NCI-H2029 (cell line): ENCODE data around the gene ACRV1.
A peak's percentile ranks its signal among the peaks of the same experiment; 100 is the strongest.

Experiments
- DNase-seq: peaks from one replicate; lab custom pipeline; 2025; lab: John Stamatoyannopoulos, UW

ACRV1 gene

GRCh38 chr11:125649465-125650166, 31.0 kb downstream of the ACRV1 start:
- DNase-seq: no peak

GRCh38 chr11:125645871-125646270, 34.8 kb downstream of the ACRV1 start:
- DNase-seq: no peak

DNA sequence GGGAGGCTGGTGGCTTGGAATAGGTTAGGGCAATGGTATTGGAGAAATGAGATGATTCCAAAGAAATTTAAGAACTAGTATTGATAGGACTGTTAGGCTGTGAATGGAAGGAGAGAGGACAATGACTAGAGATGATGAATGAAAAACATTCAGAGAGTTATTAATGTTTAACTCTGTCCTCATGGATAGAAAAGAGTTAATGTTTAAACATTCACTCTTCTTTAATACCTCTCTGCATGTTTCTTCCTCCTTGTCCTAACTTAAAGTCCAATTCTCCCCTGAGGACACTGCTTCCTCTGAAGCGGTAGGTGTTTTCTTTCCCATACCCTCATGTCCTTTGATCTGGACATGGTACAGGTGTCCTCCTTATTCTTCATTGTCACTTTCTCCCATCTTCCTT, 42.3 kb downstream of the ACRV1 start:
- DNase-seq: no peak

DNA sequence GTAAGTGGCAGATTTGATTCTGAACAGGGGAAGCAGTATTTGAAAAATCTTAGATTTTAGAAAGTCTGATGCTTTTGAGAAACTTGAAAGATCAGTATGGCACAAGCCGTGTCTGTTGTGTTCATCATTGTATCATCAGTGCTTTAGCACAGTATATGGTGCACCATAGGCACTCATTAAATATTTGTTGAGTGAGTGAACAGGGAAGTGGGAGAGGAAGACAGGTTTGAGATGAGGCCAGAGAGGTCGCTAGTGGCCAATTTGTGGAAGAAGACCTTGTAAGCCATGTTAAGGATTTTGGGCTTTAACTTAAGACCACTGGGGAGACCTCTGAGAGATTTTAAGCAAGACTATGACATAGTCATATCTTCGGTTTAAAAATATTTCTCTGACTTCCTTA, 42.8 kb downstream of the ACRV1 start:
- DNase-seq: no peak

GRCh38 chr11:125627236-125627910, 53.3 kb downstream of the ACRV1 start:
- no peak for DNase-seq

DNA sequence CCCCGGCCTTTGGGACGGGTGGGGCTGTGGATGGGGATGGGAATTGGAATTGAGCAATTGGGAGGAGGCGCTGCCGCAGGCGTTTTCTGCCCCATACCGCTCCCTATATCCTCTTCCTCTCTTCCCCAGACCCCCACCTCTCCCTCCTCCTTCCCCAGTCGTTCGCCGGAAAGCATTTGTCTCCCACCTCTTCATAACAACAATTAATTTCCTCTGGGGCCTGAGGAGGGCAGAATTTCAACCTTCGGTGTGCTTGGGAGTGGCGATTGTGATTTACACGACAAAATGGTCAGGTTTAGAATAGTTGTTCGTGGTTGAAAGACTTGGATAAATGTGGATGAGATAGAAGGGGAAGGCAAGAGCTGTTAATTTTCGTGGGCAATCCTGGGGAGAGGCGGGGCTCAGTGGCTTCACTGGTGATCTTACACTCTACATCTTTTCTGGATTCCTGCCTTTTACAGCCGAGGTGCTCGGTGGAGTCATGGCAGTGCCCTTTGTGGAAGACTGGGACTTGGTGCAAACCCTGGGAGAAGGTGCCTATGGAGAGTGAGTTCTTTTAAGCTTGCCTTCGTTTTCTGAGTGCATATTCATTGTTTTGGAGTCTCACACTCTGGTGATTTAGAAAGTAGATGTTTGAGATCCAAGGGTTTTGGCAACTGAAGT, 54.2 kb downstream of the ACRV1 start:
- no peak for DNase-seq

DNA sequence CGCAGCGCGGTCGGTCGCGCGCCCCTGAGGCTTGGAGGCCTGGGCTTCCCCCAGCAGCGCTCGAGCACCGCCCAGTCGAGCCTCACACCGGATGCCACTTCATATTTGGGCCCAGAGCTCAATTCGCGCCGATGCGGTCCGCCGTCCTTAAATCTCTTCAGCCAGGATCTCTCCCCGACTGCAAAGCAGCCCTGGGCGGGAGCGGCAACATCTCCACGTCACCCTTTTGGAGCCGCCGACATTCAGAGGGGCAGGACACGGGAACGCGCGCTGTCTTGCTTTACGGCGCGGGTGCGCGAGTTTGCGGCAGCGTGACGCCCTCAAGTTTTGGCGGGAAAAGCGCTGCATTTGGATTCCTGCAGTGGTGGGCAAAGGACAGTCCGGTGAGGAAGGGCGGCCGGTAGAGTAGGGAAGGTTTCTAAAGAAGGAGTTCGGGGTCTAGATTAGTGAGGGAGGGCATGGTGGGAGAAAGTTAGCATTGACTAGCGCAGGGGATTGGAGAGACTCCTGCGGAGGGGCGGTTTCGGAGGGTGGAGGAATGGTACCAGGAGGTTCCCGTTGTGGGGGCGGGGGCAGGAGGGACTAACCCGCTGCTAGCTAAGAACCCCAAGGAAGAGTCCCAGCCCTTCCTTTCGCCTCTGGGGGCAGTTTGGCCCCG, 54.9 kb downstream of the ACRV1 start:
- DNase-seq: peak; percentile 85

DNA sequence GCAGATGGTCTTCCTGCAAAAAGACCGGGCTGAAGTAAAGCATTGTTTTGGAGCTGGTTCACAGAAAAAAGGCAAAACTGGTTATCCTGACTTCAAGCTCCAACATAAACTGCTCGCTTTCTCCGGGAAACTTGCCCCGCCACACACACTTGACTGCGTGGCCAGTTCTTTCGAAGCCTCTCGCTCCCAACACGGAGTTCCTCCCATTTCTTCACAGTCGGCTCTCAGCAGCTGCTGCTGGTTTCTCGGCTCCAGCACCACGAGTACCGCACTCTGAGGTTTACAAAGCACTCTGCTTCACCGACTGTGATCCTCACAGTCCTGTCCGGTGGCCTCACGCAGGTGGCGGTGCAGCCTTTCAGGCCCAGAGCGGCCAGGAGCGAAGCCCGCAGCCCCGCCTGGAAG, 55.4 kb downstream of the ACRV1 start:
- DNase-seq: no peak

GRCh38 chr11:125624756-125625213, 55.9 kb downstream of the ACRV1 start, which contains the start of gene CHEK1:
Gene CHEK1, plus strand, starts transcription at chr11:125625163. Its CDS starts 1,606 bp downstream, at chr11:125626769.
- DNase-seq: no peak

DNA sequence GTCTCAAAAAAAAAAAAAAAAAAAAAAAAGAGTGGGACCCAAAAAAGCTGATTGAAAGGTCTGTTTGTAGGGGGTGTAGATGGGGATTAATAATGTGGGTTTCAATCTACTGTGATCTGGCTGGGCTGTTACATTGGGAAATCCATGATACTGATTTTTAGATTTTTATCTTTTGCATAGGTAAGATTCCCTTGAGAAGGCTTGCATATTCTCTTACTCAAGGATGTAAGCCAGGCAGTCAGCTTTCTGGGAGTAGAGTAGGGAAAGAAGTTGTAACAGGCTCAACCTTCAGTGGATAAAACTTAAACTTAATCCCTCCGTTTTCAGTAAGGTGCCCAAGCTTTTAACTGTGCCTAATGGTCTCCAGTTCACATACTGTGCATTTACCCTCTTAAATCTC, 57.6 kb downstream of the ACRV1 start:
- no peak for DNase-seq

- no peak for DNase-seq
Measured at GRCh38 chr11:125621995-125622394, 58.7 kb downstream of the ACRV1 start.
